K562 (cell line): ENCODE results near the gene SLC24A3. TPM values are rescaled to one million over a fixed set of nuclear protein-coding genes. Genes with fewer than 3 reads are reported as not detected.

Experiments used
- ATAC-seq: fragments of 200-7000 bp; cut with Tn5 transposase; 3 replicates; pipeline ENCODE4 v1.9.1; 2020; ENCODE audit warnings: moderate library complexity
- BruUV-seq: library from RNA; stranded (reverse); fragments of 400-500 nt; replicated peaks from 2 replicates; lab custom pipeline; 2021; lab: Mats Ljungman, UMichigan
- CTCF ChIA-PET: fragments of 300-600 bp; formaldehyde crosslinking; extraction: SDS; loops from one replicate; lab custom pipeline; 2021; ENCODE audit warnings: low intra/inter-chr PET ratio; lab: Yijun Ruan, JAX
- POLR2A ChIA-PET: fragments of 300-600, 350-650 bp; sonication (Branson Sonifier 250); formaldehyde crosslinking; extraction: SDS; loops from one replicate; lab custom pipeline; 2021; ENCODE audit warnings: antibody characterized with exemption, inconsistent platforms; lab: Yijun Ruan, JAX
- DNase-seq, 4 experiments: peaks; one replicate each; pipeline versions ENCODE4 v3.0.0 to v3.0.0-alpha.2; 2011 to 2018; ENCODE audit warnings: low spot score in 3 of 4, mixed read lengths in 3 of 4; ENCODE audit errors: extremely low read depth in 1 of 4
- FAIRE-seq: peaks from 2 replicates; lab custom pipeline; 2011; peaks lifted over from hg19 to GRCh38; lab: Jason Lieb, UNC
- H2AFZ ChIP-seq: 2 replicates; pipeline ENCODE4 v1.6.0; 2011; ENCODE audit warnings: low read depth, low read length, control low read depth, inconsistent platforms
- H3K27ac ChIP-seq: fragments of 200-600 bp; 3 replicates; pipeline ENCODE4 v1.8.0; 2011; ENCODE audit warnings: low read depth, mild to moderate bottlenecking, control low read depth, inconsistent platforms, low read length, moderate library complexity, mixed read lengths; ENCODE audit errors: extremely low read depth
- H3K27me3 ChIP-seq, 2 experiments: fragments of 300-600 bp in 1 of 2; 2 replicates in 1 of 2; 3 replicates in 1 of 2; pipeline versions ENCODE4 v1.6.0 to v1.8.0; 2011; ENCODE audit warnings: inconsistent platforms in 2 of 2, low read length in 2 of 2, mild to moderate bottlenecking in 1 of 2, mixed read lengths in 1 of 2, moderate library complexity in 1 of 2; ENCODE audit not compliant: control insufficient read depth in 2 of 2, insufficient read depth in 2 of 2
- H3K36me3 ChIP-seq: fragments of 300-600 bp; 3 replicates; pipeline ENCODE4 v1.8.0; 2011; ENCODE audit warnings: mild to moderate bottlenecking, low read length, inconsistent platforms; ENCODE audit not compliant: control insufficient read depth, insufficient read depth
- H3K4me1 ChIP-seq, 2 experiments: fragments of 200-600 bp in 1 of 2; replicated peaks in 1 of 2; 2 replicates in 1 of 2; 3 replicates in 1 of 2; pipeline versions ENCODE4 v1.5.1 to v1.8.0; 2011; ENCODE audit warnings: inconsistent platforms in 2 of 2, low read length in 2 of 2, mild to moderate bottlenecking in 1 of 2, mixed read lengths in 1 of 2, moderate library complexity in 1 of 2; ENCODE audit not compliant: control insufficient read depth in 2 of 2, insufficient read depth in 2 of 2
- H3K4me2 ChIP-seq: 2 replicates; pipeline ENCODE4 v1.6.1; 2011; ENCODE audit warnings: low read length, control low read depth, inconsistent platforms, mixed read lengths; ENCODE audit not compliant: insufficient read depth
- H3K4me3 ChIP-seq: fragments of 200-600 bp; sonication (generic), shearing (Covaris generic); 2 replicates; pipeline ENCODE4 v1.5.1; 2016; ENCODE audit warnings: control low read depth, inconsistent platforms
- H3K79me2 ChIP-seq: fragments of 200-600 bp; 3 replicates; pipeline ENCODE4 v1.8.0; 2011; ENCODE audit warnings: low read length, inconsistent platforms; ENCODE audit not compliant: control insufficient read depth, insufficient read depth
- H3K9ac ChIP-seq, 2 experiments: 2 replicates each; pipeline versions ENCODE4 v1.6.0 to v1.6.1; 2011; ENCODE audit warnings: low read depth in 2 of 2, low read length in 2 of 2, control low read depth in 1 of 2, inconsistent platforms in 1 of 2, mild to moderate bottlenecking in 1 of 2, mixed read lengths in 1 of 2; ENCODE audit not compliant: insufficient read depth in 1 of 2
- H3K9me1 ChIP-seq: one replicate; pipeline ENCODE4 v1.6.0; 2011; ENCODE audit warnings: inconsistent platforms, mild to moderate bottlenecking, low read length, moderate library complexity; ENCODE audit not compliant: control insufficient read depth, insufficient read depth
- H3K9me3 ChIP-seq: replicated peaks from 2 replicates; pipeline ENCODE4 v1.5.1; 2011; ENCODE audit warnings: low read depth, low read length, inconsistent platforms; ENCODE audit not compliant: control insufficient read depth, insufficient read depth
- H4K20me1 ChIP-seq: replicated peaks from 2 replicates; pipeline ENCODE4 v1.6.1; 2011; ENCODE audit warnings: low read length, inconsistent platforms, mixed read lengths; ENCODE audit not compliant: control insufficient read depth, insufficient read depth
- CBX2 ChIP-seq: fragments of 200-600 bp; sonication (generic); IDR thresholded peaks from one replicate; pipeline ENCODE4 v1.6.1; 2012; ENCODE audit warnings: mild to moderate bottlenecking, low read length, inconsistent platforms; ENCODE audit not compliant: insufficient read depth, poor library complexity, severe bottlenecking
- ETV1 ChIP-seq: fragments of 450-650 bp; conservative IDR thresholded peaks from 2 replicates; pipeline ENCODE4 v1.6.1; 2016; ENCODE audit warnings: missing genetic modification characterization, control low read depth, low read depth, missing compliant biosample characterization
- EZH2 ChIP-seq: IDR thresholded peaks from 2 replicates; pipeline ENCODE4 v1.6.1; 2012; ENCODE audit warnings: low read depth, mild to moderate bottlenecking, inconsistent platforms, low read length, borderline replicate concordance
- FOSL1 ChIP-seq: fragments of 200-800 bp; sonication (Bioruptor generic); conservative IDR thresholded peaks from 2 replicates; pipeline ENCODE4 v1.6.1; 2016; ENCODE audit warnings: missing genetic modification characterization, missing compliant biosample characterization
- JUND ChIP-seq, 2 experiments: IDR thresholded peaks; 2 replicates in 1 of 2; 3 replicates in 1 of 2; pipeline ENCODE4 v1.6.1; 2011; ENCODE audit warnings: borderline replicate concordance in 2 of 2, low read depth in 2 of 2, low read length in 2 of 2, improper control_type of control experiment in 1 of 2, missing biosample characterization in 1 of 2, missing genetic modification characterization in 1 of 2, missing genetic modification reagents in 1 of 2
- TRIM24 ChIP-seq, 2 experiments: fragments of 450-650 bp; IDR thresholded peaks; 2 replicates each; pipeline ENCODE4 v1.6.1; 2016
- WGBS: fragments of 100-300 bp; shearing (Covaris generic); methylation state at CpG from one replicate; pipeline ENCODE4 v1.1.6; 2016; ENCODE audit warnings: low coverage, mixed read lengths; ENCODE audit not compliant: insufficient coverage; ENCODE audit errors: missing lambda C conversion rate; 5-methylcytosine and 5-hydroxymethylcytosine counted together
- in situ Hi-C: fragments of 300-500 bp; cut with MboI; formaldehyde crosslinking; loops from 4 replicates; pipeline ENCODE4 v1.15.0; 2018; ENCODE audit warnings: inconsistent platforms, mixed read lengths
- intact Hi-C: fragments of 100-400 bp; cut with micrococcal nuclease; formaldehyde crosslinking; loops from 2 replicates; pipeline ENCODE4 v1.14.2; 2022
- polyA plus RNA-seq, 8 experiments: library from polyadenylated mRNA; depleted of rRNA in 4 of 8; stranded (reverse) in 5 of 8; unstranded in 3 of 8; fragments of >200 nt; fragmentation: Nextera tagmentation in 2 of 8; fragmentation: Illumina TruSeq in 1 of 8; extraction: Ambion mirVana in 2 of 8; extraction: Trizol in 1 of 8; gene quantifications; 2 replicates each; pipeline versions ENCODE4 v1.2.1 to v1.2.3, GENCODE V29; 2011 to 2014; ENCODE audit warnings: inconsistent platforms in 1 of 8, missing spikeins in 1 of 8
- total RNA-seq, 7 experiments: library from RNA; depleted of rRNA in 6 of 7; stranded (reverse); fragments of >200 nt in 6 of 7; fragmentation: Illumina TruSeq in 2 of 7; extraction: Trizol in 2 of 7; gene quantifications; 2 replicates each; pipeline versions ENCODE4 v1.2.1 to v1.2.3, GENCODE V29; 2011 to 2021; ENCODE audit warnings: low replicate concordance in 1 of 7

SLC24A3 gene
- total and polyA plus RNA-seq, 9 of the 15 experiments (the other 6 are each of a cell fraction or from before 2014, with no cell fraction given) = not detected

DNA sequence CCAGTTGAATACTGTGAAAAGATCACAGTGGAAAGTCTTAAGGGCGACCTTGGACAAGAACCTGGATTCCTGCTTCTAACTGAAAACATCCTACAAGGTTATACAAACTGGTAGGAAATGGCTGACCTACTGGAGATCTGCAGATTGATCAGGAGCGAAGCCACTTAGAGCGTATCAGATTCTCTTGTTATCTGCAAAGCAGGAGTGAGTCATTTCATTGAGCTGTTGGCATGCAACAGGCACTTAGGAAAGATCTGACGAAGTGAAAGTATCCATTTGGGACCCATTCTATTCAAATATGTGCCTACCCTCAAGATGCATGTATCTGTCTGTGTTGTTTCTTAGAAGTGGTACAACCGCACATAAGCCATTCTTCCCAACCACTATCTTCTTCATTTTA, 414.5 kb downstream of the SLC24A3 start:
- H3K4me2 ChIP-seq = no peak overlapping the region
- intact Hi-C loops = no loop called here
- no peak overlapping the region for H3K9ac ChIP-seq
- H3K27ac ChIP-seq = no peak overlapping the region
- TF ChIP-seq ETV1 (tag) (no peak), EZH2 (no peak), CBX2 (no peak), JUND (IDR thresholded peaks at IDR 0.05; ENCODE audit: borderline replicate concordance, low read depth, low read length) (peak; percentile 39; the same call in 1 of the 2 replicates), JUND (tag; IDR thresholded peaks at IDR 0.05; ENCODE audit: borderline replicate concordance, low read depth, low read length) (no peak), FOSL1 (peak; percentile 58; the same call in 1 of the 2 replicates), TRIM24 (IDR thresholded peaks at IDR 0.05) (no peak)
- ATAC-seq = no peak
- DNase-seq = no peak
- H3K27me3 ChIP-seq = no peaks in the 10 kb centered on the region
- 0% methylated on average over 5 of the region's 5 CpGs for WGBS
- no peaks in the 10 kb centered on the region for H3K9me3 ChIP-seq
- CTCF ChIA-PET = no interaction called here
- in situ Hi-C loops = no loop called here
- no TSS peak for BruUV-seq
- H3K79me2 ChIP-seq = no peaks in the 10 kb centered on the region
- H3K4me3 ChIP-seq = no peak overlapping the region
- no peak for FAIRE-seq
- POLR2A ChIA-PET = no interaction called here
- no peak overlapping the region for H2AFZ ChIP-seq
- no peaks in the 10 kb centered on the region for H4K20me1 ChIP-seq
- H3K36me3 ChIP-seq = no peaks in the 10 kb centered on the region
- no peaks in the 10 kb centered on the region for H3K4me1 ChIP-seq
- H3K9me1 ChIP-seq = no peaks in the 10 kb centered on the region
